ENCODE measurements around the gene WSCD1.

WSCD1 gene

DNA sequence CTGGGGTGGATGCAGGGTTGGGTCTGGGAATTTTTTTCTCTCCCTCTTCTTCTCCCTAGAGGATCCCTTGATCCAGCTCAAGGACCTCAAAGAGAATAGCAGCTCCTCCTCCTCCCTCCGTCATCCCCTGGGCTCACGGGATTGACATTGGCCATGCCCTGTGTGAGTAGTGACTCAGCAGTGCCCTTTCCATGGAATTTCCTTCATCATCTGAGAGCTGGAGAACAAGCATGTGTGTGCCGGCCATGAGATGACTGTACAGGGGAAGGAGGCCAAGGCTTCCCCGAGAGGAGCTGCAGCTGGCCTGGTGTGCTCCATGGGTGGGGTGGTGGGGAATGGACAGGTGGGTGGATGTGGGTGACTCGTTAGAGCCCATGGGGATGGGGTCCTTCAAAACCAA, 8.9 kb upstream of the WSCD1 start:
- no peak for DNase-seq (ENCODE audit: low read depth)

GRCh38 chr17:6064868-6065267, 5.3 kb upstream of the WSCD1 start:
- DNase-seq (ENCODE audit: low read depth), result no peak

DNA sequence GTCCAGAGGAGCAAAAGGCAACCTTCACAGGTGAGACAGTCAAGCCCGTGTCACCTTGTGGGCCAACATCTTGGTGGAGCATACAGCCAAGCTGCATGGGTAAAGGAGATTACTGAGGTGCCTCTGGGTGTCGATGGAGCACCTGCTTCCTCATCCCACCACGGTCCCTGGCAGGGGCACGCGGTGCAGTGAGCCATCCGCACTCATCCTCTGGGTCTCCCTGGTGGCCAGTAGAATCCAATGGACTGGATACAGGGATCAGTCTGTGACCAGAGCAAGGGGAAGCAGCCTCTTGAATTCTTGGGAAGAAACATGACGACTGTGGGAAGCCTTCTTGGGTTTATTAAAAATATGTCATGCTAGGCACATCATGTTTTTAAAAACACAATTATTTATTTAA, 4.8 kb upstream of the WSCD1 start:
- DNase-seq (ENCODE audit: low read depth), result no peak

DNA sequence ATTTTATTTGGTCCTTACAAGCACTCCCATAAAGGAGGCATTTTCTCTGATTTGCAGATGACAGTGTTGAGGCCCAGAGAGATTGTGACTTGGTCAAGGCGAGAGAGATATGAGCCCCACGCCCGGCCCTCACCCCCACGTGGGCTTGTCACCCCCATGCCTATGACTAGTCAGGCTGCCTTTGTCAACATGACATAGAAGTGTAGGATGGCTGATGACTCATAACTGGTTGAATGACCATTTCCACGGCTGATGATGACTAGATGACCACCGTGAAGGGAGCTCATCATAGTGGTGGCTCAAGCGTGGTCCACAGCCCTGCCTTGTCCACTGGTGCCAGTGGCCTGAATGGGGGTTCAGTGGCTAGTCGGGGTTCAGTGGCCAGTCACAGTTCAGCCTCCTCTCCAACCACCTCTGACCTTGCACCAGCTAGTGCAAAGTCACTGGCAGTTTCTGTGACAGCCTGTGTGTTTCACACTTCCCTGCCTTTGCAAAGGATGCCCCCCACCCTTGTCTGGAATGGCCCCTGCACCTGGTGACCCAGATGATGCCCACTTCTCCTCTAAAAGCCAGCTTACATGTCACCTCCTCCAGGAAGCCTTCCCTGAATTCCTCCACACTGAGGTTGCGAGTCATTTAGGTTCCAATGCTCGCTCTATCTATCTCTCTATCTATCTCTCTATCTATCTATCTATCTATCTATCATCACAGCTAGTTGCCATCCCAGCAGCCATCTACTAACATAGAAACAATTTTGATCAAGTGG, 3.8 kb upstream of the WSCD1 start:
- no peak for DNase-seq (ENCODE audit: low read depth)

DNA sequence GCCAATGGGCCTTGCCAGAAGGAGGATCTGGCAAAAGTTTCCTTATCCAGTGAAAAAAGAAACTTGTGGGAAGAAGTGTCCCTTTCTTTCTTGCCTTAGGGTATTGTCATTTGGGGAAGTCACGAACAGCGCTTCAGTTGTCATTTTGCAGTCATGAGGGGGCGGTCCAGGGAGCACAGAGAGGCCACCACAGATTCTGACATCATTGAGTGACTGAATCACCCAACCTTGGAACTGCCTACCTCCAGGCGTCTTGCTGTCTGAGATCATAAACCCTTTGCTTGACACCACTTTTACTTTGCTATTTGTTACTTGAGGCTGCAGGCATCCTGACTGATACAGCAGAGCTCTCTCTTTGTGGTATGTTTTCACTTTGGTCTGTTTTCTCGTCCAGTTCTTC, 3.1 kb upstream of the WSCD1 start:
- DNase-seq (ENCODE audit: low read depth), result no peak

DNA sequence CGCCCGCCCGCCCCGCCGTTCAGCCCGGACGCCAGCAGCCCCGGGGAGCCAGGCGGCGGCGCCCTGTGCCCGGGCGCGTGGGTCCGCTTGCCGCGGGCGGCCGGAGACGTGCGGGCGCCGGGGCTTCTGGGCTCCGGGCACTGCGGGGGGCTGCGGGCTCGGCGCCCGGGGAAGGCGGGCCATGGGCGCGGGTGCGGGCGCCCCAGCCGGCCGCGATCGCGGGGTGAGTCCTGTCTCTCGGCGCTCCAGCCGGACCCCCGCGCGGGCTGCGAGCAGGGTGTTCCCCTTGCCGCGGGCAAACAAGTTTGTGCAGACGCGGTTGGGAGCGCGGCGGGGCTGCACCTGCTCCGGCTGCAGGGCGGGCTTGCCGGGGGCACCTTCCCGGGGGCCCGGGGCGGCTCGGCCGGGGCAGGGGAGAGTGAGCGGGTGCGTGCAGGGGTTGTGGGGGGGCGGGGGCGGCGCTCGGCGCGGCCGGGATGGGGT, 292 bp downstream of the WSCD1 start:
- no peak for DNase-seq (ENCODE audit: low read depth)

- DNase-seq (ENCODE audit: low read depth), result no peak
These were observed 833 bp downstream of the WSCD1 start for GRCh38 chr17:6070913-6071511.

DNA sequence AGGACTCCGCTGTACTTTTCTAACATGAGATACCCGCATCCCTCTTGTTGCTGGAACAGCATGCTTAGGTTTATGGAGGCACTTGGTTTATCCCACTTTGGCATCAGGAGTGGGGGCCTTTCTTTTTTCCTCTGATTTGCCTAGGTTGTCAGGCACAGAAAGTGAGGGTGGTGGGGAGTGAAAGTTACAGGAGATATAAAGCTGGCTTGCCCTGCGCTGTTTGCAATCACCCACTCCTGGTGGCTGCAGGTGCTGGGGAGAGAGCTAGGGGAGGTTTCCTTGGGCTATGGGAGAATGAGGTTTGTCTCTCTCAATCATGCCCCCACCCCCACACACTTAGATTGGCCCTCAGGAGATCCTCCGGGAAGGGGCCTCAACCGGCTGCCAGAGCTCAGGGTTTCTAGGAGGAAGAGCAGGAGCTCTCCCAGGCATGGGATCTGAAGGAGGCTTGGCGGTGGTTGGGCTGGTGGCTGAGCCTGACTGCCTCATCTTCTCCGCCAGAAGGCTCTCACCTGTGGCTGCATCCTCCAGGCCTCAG, 1.4 kb downstream of the WSCD1 start:
- no peak for DNase-seq (ENCODE audit: low read depth)

DNA sequence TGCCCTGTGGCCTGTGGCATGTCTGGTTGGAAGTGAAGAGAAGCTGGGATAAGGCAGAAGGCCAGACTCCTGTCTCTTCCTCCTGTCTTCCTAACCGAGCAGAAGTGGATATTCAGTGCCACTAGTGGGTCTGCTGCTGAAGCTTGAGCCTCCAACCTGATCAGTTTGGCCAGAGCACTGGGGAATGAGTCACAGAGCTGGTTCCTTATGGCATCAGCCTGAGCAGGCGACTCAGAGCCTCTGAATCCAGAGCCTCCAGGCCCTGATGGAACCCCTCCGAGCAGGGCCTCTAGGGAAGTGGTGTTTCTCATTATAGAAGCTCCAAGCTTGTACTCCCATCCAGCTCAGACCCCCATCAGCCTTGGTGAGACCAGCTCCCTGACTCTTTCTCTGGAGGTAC, 2.0 kb downstream of the WSCD1 start:
- no peak for DNase-seq (ENCODE audit: low read depth)

DNA sequence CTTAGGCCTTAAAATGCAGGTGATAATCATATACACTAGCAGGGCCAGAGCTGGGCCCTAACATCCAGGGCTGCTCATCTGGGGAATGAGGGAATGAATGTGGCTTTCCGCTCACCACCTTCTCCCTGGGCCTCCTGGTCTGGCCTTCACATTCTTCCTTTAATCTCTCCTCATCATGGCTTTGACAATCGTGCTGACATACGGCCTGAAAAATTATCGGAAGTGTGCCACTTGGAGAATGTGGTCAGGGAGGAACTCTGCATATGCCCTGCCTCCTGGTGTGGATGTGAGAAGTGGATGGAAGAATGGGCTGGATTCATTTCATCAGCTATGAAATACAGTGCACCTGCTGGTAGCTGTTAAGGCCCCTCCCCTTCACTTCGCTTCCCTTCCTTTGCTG, 2.4 kb downstream of the WSCD1 start:
- DNase-seq (ENCODE audit: low read depth), result no peak

- DNase-seq (ENCODE audit: low read depth), result no peak
These were observed 3.4 kb downstream of the WSCD1 start for GRCh38 chr17:6073620-6074019.

DNA sequence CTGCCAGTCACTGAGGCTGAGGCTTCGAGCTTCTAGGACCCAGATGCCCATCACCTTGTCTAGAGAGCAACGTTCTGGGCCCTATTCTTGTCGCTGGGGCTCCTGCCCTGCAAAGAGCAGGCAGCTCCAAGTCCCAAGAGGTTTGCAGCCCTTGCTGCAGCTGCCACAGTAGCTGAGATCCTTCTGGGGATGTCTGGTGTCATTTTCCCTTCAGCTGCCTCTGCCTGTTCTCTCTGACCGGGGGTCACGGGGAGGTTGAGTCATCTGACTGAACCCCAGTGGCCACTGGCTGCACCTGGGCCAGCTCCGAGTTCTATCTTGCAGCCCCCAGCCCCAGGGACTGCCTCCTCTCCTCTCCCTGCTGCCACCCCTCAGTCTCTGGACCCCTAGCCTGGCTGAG, 4.9 kb downstream of the WSCD1 start:
- DNase-seq (ENCODE audit: low read depth), result no peak

- DNase-seq (ENCODE audit: low read depth), result no peak
These were observed 5.7 kb downstream of the WSCD1 start for GRCh38 chr17:6075845-6076244.

DNA sequence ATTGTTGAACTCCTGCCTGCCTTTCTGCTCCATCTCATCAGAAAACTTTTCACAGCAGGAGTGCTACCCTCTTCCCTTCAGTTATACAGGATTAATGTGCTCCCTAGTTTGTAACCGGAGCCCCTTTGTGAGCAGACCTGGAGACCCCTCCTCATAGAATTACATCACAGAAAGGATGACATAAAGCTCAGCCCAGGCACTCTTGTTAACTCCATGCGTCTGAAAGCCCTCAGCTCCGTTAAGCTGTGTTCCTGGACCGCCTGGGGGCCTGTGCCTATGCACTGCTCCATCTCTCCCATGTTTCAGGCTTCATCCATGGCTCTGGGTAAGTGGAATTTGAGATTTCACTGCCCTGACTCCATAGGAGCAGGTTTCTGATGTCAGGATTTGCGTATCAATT, 7.6 kb downstream of the WSCD1 start:
- no peak for DNase-seq (ENCODE audit: low read depth)

- DNase-seq (ENCODE audit: low read depth), result no peak
These were observed 8.3 kb downstream of the WSCD1 start for GRCh38 chr17:6078458-6078871.

DNA sequence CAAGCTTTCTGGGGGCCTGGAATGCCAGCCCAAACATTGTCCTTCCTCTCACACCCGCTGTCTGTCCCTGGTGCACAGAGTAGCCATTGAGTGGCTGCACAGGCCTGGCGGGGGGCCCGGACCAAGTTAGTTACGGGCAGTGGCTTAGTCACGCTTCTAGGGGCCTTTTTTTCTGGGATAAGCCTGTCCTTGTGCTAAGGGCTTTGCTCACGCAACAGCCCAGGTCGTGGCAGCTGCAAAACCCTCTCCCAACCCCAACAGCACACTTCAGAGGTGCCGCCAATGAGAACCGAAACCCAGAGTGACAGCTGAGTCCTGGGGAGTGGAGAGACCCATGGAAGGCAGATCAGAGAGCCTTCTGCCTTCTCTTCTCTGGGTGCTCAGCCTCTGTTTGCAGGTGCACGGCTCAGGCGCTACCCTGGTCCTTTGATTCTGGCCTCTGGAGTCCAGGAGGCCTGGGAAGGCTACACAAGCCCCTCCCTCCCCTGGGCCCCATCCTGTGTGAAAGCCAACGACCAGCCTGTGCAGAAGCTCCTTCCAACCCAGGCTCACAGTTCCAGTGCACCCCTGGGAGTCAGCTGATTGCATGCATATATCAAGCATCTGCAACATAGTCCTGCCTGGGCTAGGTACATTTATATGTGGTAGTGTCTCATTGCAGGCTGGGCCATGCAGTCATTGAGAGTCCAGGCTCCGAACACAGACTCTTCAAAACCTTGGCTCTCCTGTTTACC, 9.1 kb downstream of the WSCD1 start:
- DNase-seq (ENCODE audit: low read depth), result no peak

- no peak for DNase-seq (ENCODE audit: low read depth)
These were observed 9.8 kb downstream of the WSCD1 start for GRCh38 chr17:6079960-6080359.

- DNase-seq (ENCODE audit: low read depth), result no peak
These were observed 10.7 kb downstream of the WSCD1 start for GRCh38 chr17:6080711-6081430.

DNA sequence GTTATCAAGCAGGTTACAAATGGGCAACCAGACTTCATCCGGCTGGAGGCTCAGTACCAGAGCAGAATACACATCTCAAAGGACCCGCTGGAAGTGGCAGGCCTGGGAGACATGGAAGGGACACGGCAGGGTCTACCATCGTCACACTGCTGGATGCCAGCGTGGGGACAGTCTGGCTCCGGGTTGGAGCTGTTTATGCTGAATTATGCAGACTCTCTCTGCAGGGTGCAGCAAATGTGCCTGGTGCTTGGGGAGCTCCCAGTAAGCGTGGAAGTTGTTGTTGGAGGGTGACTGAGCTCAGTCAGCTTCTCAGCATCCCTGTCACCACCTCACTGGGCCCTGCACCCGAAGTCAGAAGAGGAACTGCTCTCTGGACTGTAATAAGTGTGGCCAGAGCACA, 12.2 kb downstream of the WSCD1 start:
- no peak for DNase-seq (ENCODE audit: low read depth)

DNA sequence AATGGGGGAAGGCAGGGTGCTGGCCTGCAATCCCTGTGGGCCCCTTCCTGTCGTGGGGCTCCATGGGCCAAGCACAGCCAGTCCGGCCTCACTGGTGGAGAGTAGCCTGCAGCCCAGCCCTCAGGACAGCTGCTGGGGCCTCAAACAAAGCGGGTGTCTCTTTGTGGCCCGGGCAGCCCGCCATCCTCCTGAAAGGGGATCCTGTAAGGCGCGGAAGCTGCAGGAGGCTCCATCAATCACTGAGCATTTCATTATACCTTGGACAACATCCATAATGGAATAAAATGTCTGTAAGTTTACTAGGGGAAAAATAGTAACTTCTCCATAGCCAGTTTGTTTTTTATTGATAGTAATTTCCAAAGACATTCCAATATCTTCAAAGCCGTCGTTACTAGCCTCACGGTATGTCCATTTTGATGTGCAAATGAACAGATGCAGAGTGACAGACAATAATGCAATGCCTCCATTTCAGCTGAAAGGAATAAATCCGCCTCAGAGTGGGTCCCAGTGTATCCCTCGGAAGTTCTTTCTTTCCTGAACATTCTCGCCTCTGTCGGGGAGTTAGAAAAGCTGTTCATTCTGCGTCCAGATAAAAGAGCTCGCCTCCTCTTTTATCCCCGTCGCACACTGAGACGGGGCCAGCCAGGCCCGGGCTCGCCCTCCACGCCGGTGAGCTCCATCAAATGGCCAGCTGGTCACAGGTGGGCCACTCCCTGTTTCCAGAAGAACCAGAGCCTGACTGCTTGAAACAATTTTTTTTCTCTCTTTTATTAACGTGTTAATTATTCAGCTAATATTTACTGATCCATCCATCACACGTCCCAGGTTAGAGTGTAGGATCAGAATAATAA, 14.4 kb downstream of the WSCD1 start:
- DNase-seq (ENCODE audit: low read depth), result no peak

- no peak for DNase-seq (ENCODE audit: low read depth)
These were observed 15.6 kb downstream of the WSCD1 start for GRCh38 chr17:6085812-6086211.
